CD14-positive monocyte (primary cell): ENCODE data around the gene ZIC2. TPM values are rescaled to one million over a fixed set of nuclear protein-coding genes. Genes with fewer than 3 reads are reported as not detected.
A peak's percentile ranks its signal among the peaks of the same experiment; 100 is the strongest.

Experiments
- DNase-seq, 3 donors: peaks; one replicate each; pipeline ENCODE4 v3.0.0-alpha.2; 2011 to 2022
- H2AFZ ChIP-seq: 2 replicates; pipeline ENCODE4 v1.6.0; 2012; ENCODE audit warnings: mild to moderate bottlenecking, low read depth, low read length, inconsistent platforms; ENCODE audit not compliant: insufficient read depth, poor library complexity, severe bottlenecking
- H3K27ac ChIP-seq, 2 donors: 1 replicate in 1 of 2; 2 replicates in 1 of 2; pipeline ENCODE4 v1.5.1; 2012 to 2013; ENCODE audit warnings: low read length in 2 of 2, control low read depth in 1 of 2, inconsistent platforms in 1 of 2, low read depth in 1 of 2, mild to moderate bottlenecking in 1 of 2
- H3K27me3 ChIP-seq, 2 donors: one replicate each; pipeline versions ENCODE4 v1.6.0 to v1.6.1; 2011 to 2013; ENCODE audit warnings: low read length in 2 of 2; ENCODE audit not compliant: control insufficient read depth in 2 of 2, insufficient read depth in 2 of 2
- H3K36me3 ChIP-seq, 2 donors: replicated peaks in 1 of 2; 1 replicate in 1 of 2; 2 replicates in 1 of 2; pipeline versions ENCODE4 v1.5.1 to v1.6.1; 2012 to 2013; ENCODE audit warnings: low read length in 2 of 2, control low read depth in 1 of 2, inconsistent platforms in 1 of 2, mild to moderate bottlenecking in 1 of 2; ENCODE audit not compliant: insufficient read depth in 2 of 2, control insufficient read depth in 1 of 2
- H3K4me1 ChIP-seq, 2 donors: 1 replicate in 1 of 2; 2 replicates in 1 of 2; pipeline versions ENCODE4 v1.5.1 to v1.6.1; 2012 to 2013; ENCODE audit warnings: low read length in 2 of 2, control low read depth in 1 of 2, inconsistent platforms in 1 of 2, mild to moderate bottlenecking in 1 of 2, moderate library complexity in 1 of 2; ENCODE audit not compliant: insufficient read depth in 2 of 2, control insufficient read depth in 1 of 2
- H3K4me2 ChIP-seq: replicated peaks from 2 replicates; pipeline ENCODE3; 2012; ENCODE audit warnings: low read length, moderate library complexity, mild to moderate bottlenecking; ENCODE audit not compliant: poor library complexity, severe bottlenecking; ENCODE audit errors: extremely low read depth
- H3K4me3 ChIP-seq, 3 experiments: fragments of 200-600 bp in 1 of 3; sonication (generic) in 1 of 3; replicated peaks in 1 of 3; 1 replicate in 2 of 3; 2 replicates in 1 of 3; pipeline ENCODE4 v1.5.1; 2011 to 2013; ENCODE audit warnings: low read length in 3 of 3, mild to moderate bottlenecking in 3 of 3, control low read depth in 2 of 3, low read depth in 2 of 3, inconsistent platforms in 1 of 3, moderate library complexity in 1 of 3
- H3K79me2 ChIP-seq: 2 replicates; pipeline ENCODE4 v1.6.0; 2012; ENCODE audit warnings: mild to moderate bottlenecking, control low read depth, inconsistent platforms, low read length, moderate library complexity; ENCODE audit not compliant: insufficient read depth
- H3K9ac ChIP-seq: 2 replicates; pipeline ENCODE4 v1.6.0; 2017; ENCODE audit warnings: low read length, mild to moderate bottlenecking; ENCODE audit not compliant: insufficient read depth, poor library complexity, severe bottlenecking
- H3K9me3 ChIP-seq, 2 donors: replicated peaks in 1 of 2; 1 replicate in 1 of 2; 2 replicates in 1 of 2; pipeline versions ENCODE4 v1.5.1 to v1.6.1; 2012 to 2013; ENCODE audit warnings: low read length in 2 of 2, control low read depth in 1 of 2; ENCODE audit not compliant: control insufficient read depth in 1 of 2, insufficient read depth in 1 of 2
- H4K20me1 ChIP-seq: 2 replicates; pipeline ENCODE4 v1.6.0; 2012; ENCODE audit warnings: mild to moderate bottlenecking, low read length, control low read depth, moderate library complexity; ENCODE audit not compliant: insufficient read depth
- H3K27ac Mint-ChIP-seq, 7 donors: one replicate each; pipeline ENCODE4 v1.8.0; 2020; ENCODE audit warnings: mild to moderate bottlenecking in 7 of 7, mixed read lengths in 7 of 7, moderate library complexity in 6 of 7, inconsistent platforms in 2 of 7
- H3K27me3 Mint-ChIP-seq, 3 donors: one replicate each; pipeline ENCODE4 v1.8.0; 2021 to 2022; ENCODE audit warnings: low read depth in 3 of 3, mild to moderate bottlenecking in 3 of 3, mixed read lengths in 3 of 3, moderate library complexity in 3 of 3, inconsistent platforms in 1 of 3
- H3K36me3 Mint-ChIP-seq, 2 donors: one replicate each; pipeline ENCODE4 v1.8.0; 2020; ENCODE audit warnings: mixed read lengths in 2 of 2, inconsistent platforms in 1 of 2, mild to moderate bottlenecking in 1 of 2
- H3K4me1 Mint-ChIP-seq: one replicate; pipeline ENCODE4 v1.8.0; 2020; ENCODE audit warnings: mild to moderate bottlenecking, mixed read lengths
- H3K4me3 Mint-ChIP-seq, 2 donors: one replicate each; pipeline ENCODE4 v1.8.0; 2020; ENCODE audit warnings: mild to moderate bottlenecking in 2 of 2, mixed read lengths in 2 of 2, moderate library complexity in 1 of 2
- H3K9me3 Mint-ChIP-seq, 7 donors: one replicate each; pipeline ENCODE4 v1.8.0; 2020 to 2022; ENCODE audit warnings: mixed read lengths in 7 of 7, mild to moderate bottlenecking in 6 of 7, moderate library complexity in 6 of 7, inconsistent platforms in 2 of 7
- WGBS: methylation state at CpG from one replicate; pipeline ENCODE4 v1.1.5; 2013; ENCODE audit warnings: missing lambda C conversion rate; ENCODE audit not compliant: insufficient coverage; 5-methylcytosine and 5-hydroxymethylcytosine counted together
- intact Hi-C, 2 donors: fragments of 100-400 bp; cut with micrococcal nuclease; formaldehyde crosslinking; loops; one replicate each; pipeline versions ENCODE4 v1.15.0 to v1.15.1; 2023
- polyA minus RNA-seq: library from RNA; depleted of rRNA, polyadenylated mRNA; stranded (reverse); fragments of >200 nt; gene quantifications from 2 replicates; pipeline ENCODE4 v1.2.3, GENCODE V29; 2012
- polyA plus RNA-seq, 3 donors: library from polyadenylated mRNA; depleted of rRNA in 1 of 3; unstranded in 2 of 3; stranded (reverse) in 1 of 3; fragments of 300-500 nt in 2 of 3; fragments of >200 nt in 1 of 3; fragmentation: Illumina TruSeq in 2 of 3; gene quantifications; 1 replicate in 2 of 3; 2 replicates in 1 of 3; pipeline ENCODE4 v1.2.3, GENCODE V29; 2012 to 2021
- total RNA-seq, 12 experiments: library from RNA in 1 of 12; stranded (reverse) in 1 of 12; fragments of 120-200 nt in 1 of 12; gene quantifications; one replicate each; pipeline ENCODE4 v1.2.4 and lab custom pipeline; 2013 to 2026; ENCODE audit warnings: mixed read lengths in 6 of 12, inconsistent platforms in 1 of 12
- TF ChIP-seq, protein P1 (sequence below): fragments of 200-600 bp; IDR thresholded peaks from one replicate; pipeline ENCODE4 v1.8.0; 2022; ENCODE audit warnings: antibody characterized with exemption, mild to moderate bottlenecking

ZIC2 gene
- total RNA-seq (2013): not detected
- polyA plus RNA-seq: not detected
- not detected in 2 replicates for polyA minus RNA-seq
- 0 to 29.8 (median 0.17) reads per million in 11 experiments for total RNA-seq (lab: John Stamatoyannopoulos, UW)

DNA sequence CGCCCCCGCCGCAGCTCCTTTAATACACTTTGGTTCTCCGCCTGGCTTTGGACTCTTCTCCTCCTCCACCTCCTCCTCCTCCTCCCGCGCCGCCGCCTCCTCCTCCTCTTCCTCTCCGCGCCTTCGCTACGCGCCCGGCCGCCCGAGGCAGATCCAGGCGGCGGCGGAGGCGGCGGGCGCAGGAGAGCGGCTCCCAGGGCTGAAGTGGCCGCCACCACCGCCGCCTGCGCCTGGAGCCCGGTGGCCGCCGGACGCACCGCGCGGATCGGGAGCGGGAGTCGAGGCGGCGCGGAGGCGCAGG is at the start of gene ZIC2:
ZIC2 (plus strand) TSS at position 50 of the 301 bp plus-strand sequence. CDS start 281 bp downstream, outside the sequence.
- under 1% methylated on average over 26 of the region's 41 CpGs for WGBS
- Histone ChIP-seq H3K9ac (no peak within 1 kb of the TSS), H2AFZ (peak within 1 kb of the TSS; percentile 46), H3K27me3 (peaks cover 74 to 83% of the 10 kb centered on the region in 2 donors), H4K20me1 (no peaks in the 10 kb centered on the region), H3K9me3 (peaks cover 16 to 67% of the 10 kb centered on the region in 2 donors), H3K4me1 (peaks cover 28 to 56% of the 10 kb centered on the region in 2 donors), H3K4me3 (peak within 1 kb of the TSS in 1 of 3 experiments; percentile 61), H3K36me3 (no peaks in the 10 kb centered on the region), H3K79me2 (no peaks in the 10 kb centered on the region), H3K27ac (no peak within 1 kb of the TSS), H3K4me2 (peak within 1 kb of the TSS; percentile 75)
- peaks cover 9 to 13% of the 10 kb centered on the region in 2 donors for H3K36me3 Mint-ChIP-seq
- DNase-seq: no peak
- peaks cover 0 to 51% (median 28%) of the 10 kb centered on the region in 7 donors for H3K9me3 Mint-ChIP-seq
- peaks cover 41% of the 10 kb centered on the region for H3K4me1 Mint-ChIP-seq
- H3K27ac Mint-ChIP-seq: no peak within 1 kb of the TSS
- H3K27me3 Mint-ChIP-seq: peaks cover 73 to 94% (median 80%) of the 10 kb centered on the region in 3 donors
- intact Hi-C loops: no loop called here
- TF ChIP-seq, protein P1, sequence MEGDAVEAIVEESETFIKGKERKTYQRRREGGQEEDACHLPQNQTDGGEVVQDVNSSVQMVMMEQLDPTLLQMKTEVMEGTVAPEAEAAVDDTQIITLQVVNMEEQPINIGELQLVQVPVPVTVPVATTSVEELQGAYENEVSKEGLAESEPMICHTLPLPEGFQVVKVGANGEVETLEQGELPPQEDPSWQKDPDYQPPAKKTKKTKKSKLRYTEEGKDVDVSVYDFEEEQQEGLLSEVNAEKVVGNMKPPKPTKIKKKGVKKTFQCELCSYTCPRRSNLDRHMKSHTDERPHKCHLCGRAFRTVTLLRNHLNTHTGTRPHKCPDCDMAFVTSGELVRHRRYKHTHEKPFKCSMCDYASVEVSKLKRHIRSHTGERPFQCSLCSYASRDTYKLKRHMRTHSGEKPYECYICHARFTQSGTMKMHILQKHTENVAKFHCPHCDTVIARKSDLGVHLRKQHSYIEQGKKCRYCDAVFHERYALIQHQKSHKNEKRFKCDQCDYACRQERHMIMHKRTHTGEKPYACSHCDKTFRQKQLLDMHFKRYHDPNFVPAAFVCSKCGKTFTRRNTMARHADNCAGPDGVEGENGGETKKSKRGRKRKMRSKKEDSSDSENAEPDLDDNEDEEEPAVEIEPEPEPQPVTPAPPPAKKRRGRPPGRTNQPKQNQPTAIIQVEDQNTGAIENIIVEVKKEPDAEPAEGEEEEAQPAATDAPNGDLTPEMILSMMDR: no peak
- H3K4me3 Mint-ChIP-seq: peak within 1 kb of the TSS; percentile 62 to 74

DNA sequence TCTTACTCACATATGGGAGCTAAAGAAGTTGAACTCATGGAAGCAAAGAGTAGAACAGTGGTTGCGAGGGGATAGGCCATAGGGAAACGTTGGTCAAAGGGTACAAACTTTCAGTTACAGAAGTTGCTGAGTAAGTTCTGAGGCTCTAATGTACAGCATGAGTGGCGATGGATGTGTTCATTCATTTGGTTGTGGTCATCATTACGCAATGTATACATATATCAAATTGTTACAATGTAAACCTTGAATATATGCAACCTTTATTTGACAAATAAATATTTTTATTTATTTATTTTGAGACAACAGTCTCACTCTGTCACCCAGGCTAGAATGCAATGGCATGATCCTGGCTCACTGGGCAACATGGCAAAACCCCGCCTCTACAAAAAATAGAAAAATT is 48.7 kb upstream of the ZIC2 start:
- no peaks in the 10 kb centered on the region for H3K36me3 ChIP-seq
- no peak overlapping the region for H3K4me3 Mint-ChIP-seq
- H4K20me1 ChIP-seq: no peaks in the 10 kb centered on the region
- H3K4me1 Mint-ChIP-seq: no peaks in the 10 kb centered on the region
- no peak for DNase-seq
- intact Hi-C loops: no loop called here
- no peak overlapping the region for H3K4me3 ChIP-seq
- no peak overlapping the region for H2AFZ ChIP-seq
- H3K36me3 Mint-ChIP-seq: no peaks in the 10 kb centered on the region
- no peaks in the 10 kb centered on the region for H3K27me3 ChIP-seq
- peaks cover 2 to 14% (median 8%) of the 10 kb centered on the region in 3 donors for H3K27me3 Mint-ChIP-seq
- peaks cover 0 to 8% (median 2%) of the 10 kb centered on the region in 7 donors for H3K9me3 Mint-ChIP-seq
- H3K9ac ChIP-seq: no peak overlapping the region
- WGBS: no CpG with 5 or more reads among the region's 5 CpGs
- no peak overlapping the region for H3K4me2 ChIP-seq
- H3K27ac Mint-ChIP-seq: no peak overlapping the region
- no peaks in the 10 kb centered on the region for H3K79me2 ChIP-seq
- no peak overlapping the region for H3K27ac ChIP-seq
- no peaks in the 10 kb centered on the region for H3K4me1 ChIP-seq
- no peaks in the 10 kb centered on the region for H3K9me3 ChIP-seq
- TF ChIP-seq, protein P1: no peak
